MM.1S (cell line): ENCODE results near the gene TECTB.

Experiments
- DNase-seq: peaks from one replicate; pipeline ENCODE4 v3.0.0-alpha.2; 2015
- H2AFZ ChIP-seq: fragments of 300-600 bp; sonication (generic); 2 replicates; pipeline ENCODE4 v1.6.0; 2016; ENCODE audit warnings: antibody characterized with exemption, low read length
- H3F3A ChIP-seq: fragments of 300-600 bp; sonication (generic); 2 replicates; pipeline ENCODE4 v1.6.1; 2016; ENCODE audit warnings: mild to moderate bottlenecking, antibody characterized with exemption, low read length, moderate library complexity, mixed read lengths; ENCODE audit not compliant: insufficient read depth
- H3K27ac ChIP-seq: fragments of 300-600 bp; sonication (generic); 2 replicates; pipeline ENCODE4 v1.5.1; 2016; ENCODE audit warnings: mild to moderate bottlenecking, low read length
- H3K27me3 ChIP-seq: fragments of 300-600 bp; sonication (generic); replicated peaks from 2 replicates; pipeline ENCODE4 v1.6.0; 2016; ENCODE audit warnings: low read length; ENCODE audit not compliant: insufficient read depth
- H3K36me3 ChIP-seq: fragments of 300-600 bp; sonication (generic); replicated peaks from 2 replicates; pipeline ENCODE4 v1.6.1; 2016; ENCODE audit warnings: mild to moderate bottlenecking, low read length, mixed read lengths; ENCODE audit not compliant: insufficient read depth
- H3K4me1 ChIP-seq: fragments of 300-600 bp; sonication (generic); 2 replicates; pipeline ENCODE4 v1.6.1; 2016; ENCODE audit warnings: low read length, mixed read lengths
- H3K4me2 ChIP-seq: fragments of 300-600 bp; sonication (generic); 2 replicates; pipeline ENCODE4 v1.6.0; 2016; ENCODE audit warnings: low read depth, low read length
- H3K4me3 ChIP-seq: fragments of 300-600 bp; sonication (generic); 2 replicates; pipeline ENCODE4 v1.5.1; 2016; ENCODE audit warnings: low read length, mixed read lengths
- H3K79me2 ChIP-seq: fragments of 300-600 bp; sonication (generic); 2 replicates; pipeline ENCODE4 v1.6.1; 2016; ENCODE audit warnings: mixed run types, low read length, mixed read lengths
- H3K9ac ChIP-seq: fragments of 300-600 bp; sonication (generic); 2 replicates; pipeline ENCODE4 v1.6.1; 2016; ENCODE audit warnings: low read length, mixed read lengths
- H3K9me2 ChIP-seq: fragments of 300-600 bp; sonication (generic); replicated peaks from 2 replicates; pipeline ENCODE4 v1.6.1; 2016; ENCODE audit warnings: mild to moderate bottlenecking, low read length, mixed read lengths; ENCODE audit not compliant: insufficient read depth
- H3K9me3 ChIP-seq: fragments of 300-600 bp; sonication (generic); replicated peaks from 2 replicates; pipeline ENCODE4 v1.6.1; 2016; ENCODE audit warnings: mild to moderate bottlenecking, low read length, mixed read lengths; ENCODE audit not compliant: insufficient read depth
- H4K20me1 ChIP-seq: fragments of 300-600 bp; sonication (generic); 2 replicates; pipeline ENCODE4 v1.6.1; 2016; ENCODE audit warnings: mild to moderate bottlenecking, low read length, moderate library complexity, mixed read lengths; ENCODE audit not compliant: insufficient read depth
- CTCF ChIP-seq: fragments of 300-600 bp; sonication (generic); IDR thresholded peaks from 2 replicates; pipeline ENCODE4 v1.5.1; 2016; ENCODE audit warnings: antibody characterized with exemption, low read length, mixed read lengths
- EZH2 ChIP-seq: fragments of 300-600 bp; sonication (generic); optimal IDR thresholded peaks from 2 replicates; pipeline ENCODE3; 2017; ENCODE audit warnings: low read depth, mild to moderate bottlenecking, antibody characterized with exemption, low read length, mixed read lengths
- EZH2phosphoT487 ChIP-seq: fragments of 300-600 bp; sonication (generic); IDR thresholded peaks from 2 replicates; pipeline ENCODE4 v1.6.1; 2018; ENCODE audit warnings: antibody characterized with exemption, low read length

The TECTB gene

DNA sequence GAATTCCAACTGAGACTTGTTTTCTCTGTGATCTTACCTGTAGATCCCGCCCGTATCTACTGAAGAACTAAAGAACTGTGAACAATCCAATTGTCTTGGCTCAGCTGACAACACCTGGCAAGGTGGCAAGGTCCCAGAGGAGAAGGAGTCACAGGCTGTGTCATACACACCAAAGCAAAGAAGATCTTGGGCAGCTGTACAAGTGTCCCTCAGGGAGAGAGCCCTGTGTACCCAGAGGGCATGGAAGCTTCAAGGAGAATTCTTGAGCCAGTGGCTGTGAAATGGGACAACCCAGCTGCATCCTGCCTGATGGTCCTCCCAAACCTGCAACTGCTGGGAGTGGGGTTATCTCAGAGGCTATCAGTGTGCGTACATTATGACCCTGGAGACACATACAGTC, 46.7 kb upstream of the TECTB start:
- Histone ChIP-seq H3K79me2 (no peaks in the 10 kb centered on the region), H3K9me3 (no peaks in the 10 kb centered on the region), H3F3A (no peaks in the 10 kb centered on the region), H3K27ac (no peak overlapping the region), H2AFZ (no peak overlapping the region), H3K27me3 (no peaks in the 10 kb centered on the region), H3K9ac (no peak overlapping the region), H3K9me2 (no peaks in the 10 kb centered on the region), H3K36me3 (no peaks in the 10 kb centered on the region), H3K4me3 (no peak overlapping the region), H4K20me1 (no peaks in the 10 kb centered on the region), H3K4me1 (no peaks in the 10 kb centered on the region), H3K4me2 (no peak overlapping the region)
- TF ChIP-seq CTCF = no peak
- no peak for TF ChIP-seq EZH2phosphoT487
- TF ChIP-seq EZH2 = no peak
- DNase-seq = no peak

GRCh38 chr10:112239347-112239746, 43.9 kb upstream of the TECTB start:
- H3K9ac ChIP-seq = no peak overlapping the region
- H2AFZ ChIP-seq = no peak overlapping the region
- no peaks in the 10 kb centered on the region for H3K4me1 ChIP-seq
- TF ChIP-seq CTCF (no peak), EZH2 (no peak), EZH2phosphoT487 (no peak)
- no peaks in the 10 kb centered on the region for H3K79me2 ChIP-seq
- DNase-seq = no peak
- no peak overlapping the region for H3K4me2 ChIP-seq
- no peak overlapping the region for H3K4me3 ChIP-seq
- no peaks in the 10 kb centered on the region for H3K9me3 ChIP-seq
- no peaks in the 10 kb centered on the region for H3K36me3 ChIP-seq
- no peak overlapping the region for H3K27ac ChIP-seq
- no peaks in the 10 kb centered on the region for H3F3A ChIP-seq
- no peaks in the 10 kb centered on the region for H3K27me3 ChIP-seq
- H4K20me1 ChIP-seq = no peaks in the 10 kb centered on the region
- H3K9me2 ChIP-seq = no peaks in the 10 kb centered on the region

DNA sequence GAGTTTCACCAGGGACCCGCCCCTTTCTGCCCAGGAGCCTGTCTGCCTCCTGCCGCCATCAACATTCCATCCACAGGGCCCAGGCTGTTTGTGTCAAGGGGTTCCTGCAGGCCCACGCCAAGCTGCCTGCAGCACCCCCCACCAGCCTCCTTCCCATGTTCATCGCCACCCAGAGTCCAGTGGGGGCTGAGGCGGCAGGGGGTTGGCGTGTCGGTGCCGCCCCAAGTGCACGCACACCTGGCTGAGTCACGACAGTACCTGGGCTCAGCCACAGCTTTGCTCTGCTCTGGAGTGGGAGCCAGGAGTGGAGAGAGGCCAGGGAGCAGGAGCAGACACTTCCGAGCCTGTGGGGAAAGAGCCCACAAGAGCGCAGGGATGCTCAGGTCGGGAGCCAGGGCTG, 42.8 kb upstream of the TECTB start:
- Histone ChIP-seq H3K9me2 (no peaks in the 10 kb centered on the region), H3K9me3 (no peaks in the 10 kb centered on the region), H3K27me3 (no peaks in the 10 kb centered on the region), H3K36me3 (no peaks in the 10 kb centered on the region), H3K4me1 (no peaks in the 10 kb centered on the region), H3K4me2 (no peak overlapping the region), H3K9ac (no peak overlapping the region), H3F3A (no peaks in the 10 kb centered on the region), H3K4me3 (no peak overlapping the region), H3K79me2 (no peaks in the 10 kb centered on the region), H4K20me1 (no peaks in the 10 kb centered on the region), H2AFZ (no peak overlapping the region), H3K27ac (no peak overlapping the region)
- DNase-seq = no peak
- TF ChIP-seq CTCF (no peak), EZH2phosphoT487 (no peak), EZH2 (no peak)
